NT2/D1 (cell line): Measurements from ENCODE around the gene NOL11.
"Not testable (repeated sequence)": the region's sequence is repeated elsewhere in the genome, so short reads cannot be mapped to it uniquely, and the experiment has no call there.

ENCODE experiments used
- DNase-seq: peaks from one replicate; pipeline ENCODE4 v3.0.0-alpha.2; 2011; ENCODE audit warnings: low read depth, low spot score
- H3K27me3 ChIP-seq: 2 replicates; pipeline ENCODE4 v1.6.0; 2011; ENCODE audit warnings: mild to moderate bottlenecking; ENCODE audit not compliant: insufficient read length, insufficient read depth
- H3K36me3 ChIP-seq: 2 replicates; pipeline ENCODE4 v1.6.1; 2011; ENCODE audit warnings: mild to moderate bottlenecking, low read length, mixed read lengths; ENCODE audit not compliant: insufficient read depth, insufficient read length
- H3K4me1 ChIP-seq: 2 replicates; pipeline ENCODE4 v1.5.1; 2011; ENCODE audit not compliant: insufficient read depth, insufficient read length
- H3K4me3 ChIP-seq: 2 replicates; pipeline ENCODE4 v1.5.1; 2011; ENCODE audit warnings: low read depth; ENCODE audit not compliant: insufficient read length
- H3K9ac ChIP-seq: 2 replicates; pipeline ENCODE4 v1.6.0; 2011; ENCODE audit warnings: low read depth; ENCODE audit not compliant: insufficient read length
- H3K9me3 ChIP-seq: 2 replicates; pipeline ENCODE4 v1.5.1; 2011; ENCODE audit warnings: mild to moderate bottlenecking, low read length; ENCODE audit not compliant: insufficient read depth
- SUZ12 ChIP-seq: IDR thresholded peaks from 2 replicates; pipeline ENCODE4 v1.6.1; 2011; ENCODE audit not compliant: insufficient read length, insufficient read depth; ENCODE audit errors: extremely low read depth
- YY1 ChIP-seq: IDR thresholded peaks from 2 replicates; pipeline ENCODE4 v1.6.1; 2011; ENCODE audit not compliant: insufficient read length, insufficient read depth
- ZNF274 ChIP-seq: IDR thresholded peaks from 2 replicates; pipeline ENCODE4 v1.6.1; 2011; ENCODE audit warnings: mild to moderate bottlenecking, low read depth, low read length

The NOL11 gene

DNA sequence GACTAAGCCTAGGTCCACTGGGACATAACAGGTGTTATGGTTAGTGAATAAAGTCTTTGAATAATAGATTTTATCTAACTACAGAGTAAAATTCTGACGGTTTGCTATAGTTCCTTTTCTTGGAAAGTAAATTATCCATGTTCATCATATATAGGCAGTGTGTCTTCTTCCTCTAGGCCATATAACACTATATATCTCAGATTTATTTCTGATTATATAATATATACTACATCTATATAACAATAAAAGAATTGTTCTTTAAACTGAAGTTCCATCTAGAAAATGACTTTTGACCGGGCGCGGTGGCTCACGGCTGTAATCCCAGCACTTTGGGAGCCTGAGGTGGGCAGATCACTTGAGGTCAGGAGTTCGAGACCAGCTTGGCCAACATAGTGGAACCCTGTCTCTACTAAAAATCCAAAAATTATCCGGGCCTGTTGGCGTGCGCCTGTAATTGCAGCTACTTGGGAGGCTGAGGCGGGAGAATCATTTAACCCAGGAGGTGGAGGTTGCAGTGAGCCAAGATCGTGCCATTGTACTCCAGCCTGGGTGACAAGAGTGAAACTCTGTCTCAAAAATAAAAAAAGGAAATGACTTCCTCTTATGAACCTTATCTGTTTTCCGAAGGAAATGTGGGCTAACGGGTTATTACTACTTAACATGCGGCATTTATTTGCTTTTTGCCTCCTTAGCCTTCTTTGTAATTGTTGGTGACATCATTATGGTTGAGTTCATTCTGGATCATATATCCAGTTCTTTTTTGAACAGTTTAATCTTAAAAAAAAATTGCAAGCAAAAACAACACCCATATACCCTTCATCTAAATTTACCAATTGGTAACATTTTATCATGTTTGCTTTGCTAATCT lies 29.2 kb downstream of the NOL11 start:
- Histone ChIP-seq H3K27me3 (no peaks in the 10 kb centered on the region), H3K4me1 (peaks cover 7% of the 10 kb centered on the region), H3K36me3 (peaks cover 87% of the 10 kb centered on the region), H3K4me3 (no peak overlapping the region), H3K9ac (no peak overlapping the region), H3K9me3 (no peaks in the 10 kb centered on the region)
- TF ChIP-seq YY1: no peak
- TF ChIP-seq ZNF274: no peak
- no peak for TF ChIP-seq SUZ12
- no peak for DNase-seq

DNA sequence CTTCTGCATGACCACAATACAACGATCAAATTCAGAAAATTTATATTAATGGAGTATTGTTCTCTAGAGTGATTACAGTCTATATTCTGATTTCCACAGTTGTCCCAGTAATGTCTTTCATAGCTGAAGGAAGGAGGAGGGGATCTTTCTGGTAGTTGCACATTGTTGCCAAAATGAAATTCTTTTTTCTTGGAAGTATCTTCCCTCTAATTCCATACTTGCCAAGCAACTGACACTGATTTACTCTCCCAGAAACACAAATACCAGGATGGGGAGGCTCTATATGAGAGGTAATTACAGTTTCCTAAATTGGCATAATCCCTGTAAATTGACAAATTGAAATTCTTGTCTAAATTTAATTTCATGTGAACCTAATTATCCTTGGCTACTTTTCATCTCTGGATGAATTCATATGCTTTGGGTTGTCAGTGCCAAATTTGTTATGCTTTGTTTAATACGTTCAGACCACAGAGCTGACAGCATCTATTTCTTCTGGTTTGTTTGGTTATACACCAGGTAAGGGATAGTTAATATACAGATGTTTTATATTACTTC lies 30.0 kb downstream of the NOL11 start:
- H3K27me3 ChIP-seq: no peaks in the 10 kb centered on the region
- TF ChIP-seq ZNF274: no peak
- TF ChIP-seq SUZ12: no peak
- TF ChIP-seq YY1: no peak
- peaks cover 80% of the 10 kb centered on the region for H3K36me3 ChIP-seq
- DNase-seq: no peak
- no peak overlapping the region for H3K9ac ChIP-seq
- H3K4me3 ChIP-seq: no peak overlapping the region
- peaks cover 7% of the 10 kb centered on the region for H3K4me1 ChIP-seq
- H3K9me3 ChIP-seq: no peaks in the 10 kb centered on the region

DNA sequence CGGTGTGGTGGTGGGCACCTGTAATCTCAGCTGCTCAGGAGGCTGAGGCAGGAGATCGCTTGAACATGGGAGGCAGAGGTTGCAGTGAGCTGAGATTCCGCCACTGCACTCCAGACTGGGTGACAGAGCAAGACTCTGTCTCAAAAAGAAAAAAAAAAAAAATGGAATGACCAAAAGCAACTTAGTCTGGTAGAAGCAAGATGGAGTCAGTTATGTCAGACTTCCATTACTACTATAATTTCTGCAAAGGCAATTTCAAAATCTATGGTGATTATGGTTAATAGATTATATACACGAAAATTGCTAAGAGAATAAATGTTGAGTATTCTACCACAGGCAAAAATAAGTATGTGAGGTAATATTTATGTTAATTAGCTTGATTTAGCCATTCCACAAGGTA lies 32.3 kb downstream of the NOL11 start:
- Histone ChIP-seq H3K4me1 (peaks cover 7% of the 10 kb centered on the region), H3K9me3 (no peaks in the 10 kb centered on the region), H3K27me3 (no peaks in the 10 kb centered on the region), H3K9ac (no peak overlapping the region), H3K36me3 (peaks cover 63% of the 10 kb centered on the region), H3K4me3 (no peak overlapping the region)
- no peak for DNase-seq
- no peak for TF ChIP-seq YY1
- TF ChIP-seq SUZ12: no peak
- no peak for TF ChIP-seq ZNF274

DNA sequence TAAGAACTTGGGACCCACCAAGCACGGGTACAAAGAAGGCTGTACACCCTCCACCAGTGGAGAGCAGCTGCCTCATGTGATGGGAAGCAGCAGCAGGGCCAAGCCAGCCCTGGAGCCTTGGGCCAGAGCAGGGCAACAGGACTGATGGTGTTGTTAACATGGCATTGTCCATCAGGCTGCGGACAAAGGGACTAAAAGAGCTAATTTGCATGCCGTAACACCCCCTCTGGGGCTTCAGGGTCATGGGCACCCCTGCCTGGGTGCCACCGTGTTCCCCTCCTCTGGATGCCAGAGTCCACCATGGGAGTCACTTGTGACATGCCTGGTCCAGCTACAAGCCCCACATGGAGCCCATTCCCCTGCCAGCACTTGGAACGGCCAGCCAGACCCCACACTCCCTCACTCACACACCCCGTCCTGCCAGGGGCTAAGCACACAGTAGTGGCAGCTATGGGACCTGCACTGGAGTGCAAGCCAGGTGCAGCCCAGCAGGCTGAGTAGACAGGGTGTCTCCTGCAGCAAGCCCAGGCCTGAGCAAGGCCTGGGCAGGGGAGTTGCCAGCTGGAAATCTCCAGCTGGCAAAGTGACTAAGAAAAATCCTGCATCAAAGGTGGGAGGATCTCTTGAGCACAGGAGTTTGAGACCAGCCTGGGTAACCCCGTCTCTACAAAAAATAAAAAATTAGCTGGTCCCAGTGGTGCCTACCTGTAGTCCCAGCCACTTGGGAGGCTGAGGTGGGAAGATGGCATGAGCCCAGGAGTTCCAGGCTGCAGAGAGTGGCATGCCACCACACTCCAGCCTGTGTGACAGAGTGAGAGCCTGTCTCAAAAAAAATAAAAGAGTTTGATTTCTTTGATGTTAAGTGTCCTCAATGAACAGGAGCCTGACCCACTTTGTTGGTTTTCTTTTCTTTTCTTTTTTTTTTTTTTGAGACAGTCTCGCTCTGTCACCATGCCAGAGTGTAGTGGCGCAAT lies 33.7 kb downstream of the NOL11 start:
- Histone ChIP-seq H3K4me3 (no peak overlapping the region), H3K4me1 (peaks cover 9% of the 10 kb centered on the region), H3K36me3 (peaks cover 56% of the 10 kb centered on the region), H3K27me3 (no peaks in the 10 kb centered on the region), H3K9me3 (peaks cover 3% of the 10 kb centered on the region; the same call in 1 of the 2 replicates), H3K9ac (peak overlapping the region; percentile 58)
- no peak for TF ChIP-seq ZNF274
- no peak for DNase-seq

DNA sequence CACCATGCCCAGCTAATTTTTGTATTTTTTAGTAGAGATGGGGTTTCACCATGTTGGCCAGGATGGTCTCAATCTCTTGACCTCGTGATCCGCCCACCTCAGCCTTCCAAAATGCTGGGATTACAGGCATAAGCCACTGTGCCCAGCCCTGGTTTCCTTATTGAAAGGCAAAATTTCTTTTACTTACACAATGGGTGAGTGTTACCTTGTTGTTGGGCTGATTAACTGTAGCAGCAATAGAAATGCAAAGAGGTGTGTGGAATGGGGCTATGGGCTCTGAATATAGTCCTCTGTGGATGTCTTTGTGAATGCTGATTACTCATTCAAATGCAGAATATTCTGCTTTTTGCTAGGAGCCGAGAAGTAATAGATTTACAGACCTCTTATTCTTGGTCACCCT lies 34.4 kb downstream of the NOL11 start:
- H3K4me1 ChIP-seq, H3K4me3 ChIP-seq, H3K9ac ChIP-seq, H3K9me3 ChIP-seq, H3K27me3 ChIP-seq: not testable (repeated sequence)
- H3K36me3 ChIP-seq: peaks cover 52% of the 10 kb centered on the region
- peak; percentile 77 for DNase-seq

DNA sequence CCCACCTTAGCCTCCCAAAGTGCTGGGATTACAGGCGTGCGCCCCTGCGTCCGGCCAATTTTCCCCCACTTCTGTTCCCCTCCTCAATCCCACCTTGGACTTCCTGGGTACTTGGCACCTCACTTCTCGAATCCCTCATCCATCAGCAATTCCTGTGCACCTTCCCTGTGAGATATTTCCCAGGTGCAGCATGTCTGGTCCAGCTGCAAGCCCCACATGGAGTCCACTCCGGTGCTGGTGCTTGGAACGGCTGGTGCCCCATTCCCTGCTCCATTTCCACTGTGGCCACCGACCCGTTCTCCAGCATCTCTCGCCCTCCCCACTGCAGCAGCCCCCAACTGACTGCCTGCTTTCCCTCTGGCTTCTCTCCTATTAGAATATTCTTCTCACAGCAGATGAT lies 35.3 kb downstream of the NOL11 start:
- Histone ChIP-seq H3K4me1 (peaks cover 9% of the 10 kb centered on the region), H3K36me3 (peaks cover 43% of the 10 kb centered on the region), H3K9ac (no peak overlapping the region), H3K9me3 (peaks cover 3% of the 10 kb centered on the region; the same call in 1 of the 2 replicates), H3K27me3 (no peaks in the 10 kb centered on the region), H3K4me3 (no peak overlapping the region)
- TF ChIP-seq YY1: no peak
- no peak for TF ChIP-seq ZNF274
- no peak for TF ChIP-seq SUZ12
- no peak for DNase-seq

DNA sequence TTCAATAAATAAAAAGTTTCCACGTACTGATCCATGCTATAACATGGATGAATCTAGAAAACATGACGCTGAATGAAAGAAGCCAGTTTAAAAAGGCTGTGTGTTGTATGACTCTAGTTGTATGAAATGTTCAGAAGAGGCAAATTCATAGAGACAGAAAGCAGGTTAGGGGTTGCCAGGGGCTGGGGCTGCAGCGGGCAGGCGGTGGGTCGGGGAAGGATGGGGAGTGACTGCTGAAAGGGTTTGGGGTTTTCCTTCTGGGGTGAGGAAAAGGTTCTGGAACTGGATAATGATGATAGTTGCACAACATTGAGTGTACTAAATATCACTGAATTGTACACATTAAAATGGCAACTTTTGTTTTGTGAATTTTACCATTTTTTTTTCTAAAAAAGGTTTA lies 36.3 kb downstream of the NOL11 start:
- no peak overlapping the region for H3K9ac ChIP-seq
- DNase-seq: no peak
- no peak for TF ChIP-seq SUZ12
- no peak for TF ChIP-seq ZNF274
- TF ChIP-seq YY1: no peak
- H3K9me3 ChIP-seq: peaks cover 3% of the 10 kb centered on the region; the same call in 1 of the 2 replicates
- H3K27me3 ChIP-seq: no peaks in the 10 kb centered on the region
- H3K4me3 ChIP-seq: no peak overlapping the region
- H3K36me3 ChIP-seq: peaks cover 38% of the 10 kb centered on the region
- peaks cover 9% of the 10 kb centered on the region for H3K4me1 ChIP-seq

DNA sequence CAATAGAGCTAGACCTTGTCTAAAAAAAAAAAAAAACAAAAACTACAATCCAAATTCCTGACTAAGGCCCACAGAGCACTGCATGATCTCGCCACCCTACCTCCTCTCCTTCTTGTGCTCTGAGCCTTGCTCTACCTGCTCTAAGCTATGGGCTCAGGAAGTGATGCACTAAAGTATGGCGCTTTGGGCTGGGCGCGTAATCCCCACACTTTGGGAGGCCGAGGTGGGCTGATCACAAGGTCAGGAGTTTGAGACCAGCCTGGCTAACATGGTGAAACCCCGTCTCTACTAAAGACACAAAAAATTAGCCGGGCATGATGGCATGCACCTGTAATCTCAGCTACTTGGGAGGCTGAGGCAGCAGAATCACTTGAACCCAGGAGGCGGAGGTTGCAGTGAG lies 37.0 kb downstream of the NOL11 start:
- H3K4me1 ChIP-seq, H3K27me3 ChIP-seq, H3K4me3 ChIP-seq, DNase-seq, H3K9ac ChIP-seq, H3K9me3 ChIP-seq: not testable (repeated sequence)
- peaks cover 35% of the 10 kb centered on the region for H3K36me3 ChIP-seq

DNA sequence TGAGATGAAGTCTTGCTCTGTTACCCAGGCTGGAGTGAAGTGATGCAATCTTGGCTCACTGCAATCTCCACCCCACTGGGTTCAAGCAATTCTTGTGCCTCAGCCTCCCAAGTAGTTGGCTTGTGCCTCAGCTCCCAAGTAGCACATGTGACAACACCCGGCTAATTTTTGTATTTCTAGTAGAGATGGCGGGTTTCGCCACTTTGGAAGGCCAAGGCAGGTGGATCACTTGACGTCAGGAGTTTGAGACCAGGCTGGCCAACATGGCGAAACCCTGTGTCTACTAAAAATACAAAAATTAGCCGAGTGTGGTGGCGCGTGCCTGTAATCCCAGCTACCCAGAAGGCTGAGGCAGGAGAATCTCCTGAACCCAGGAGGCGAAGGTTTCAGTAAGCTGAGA lies 39.0 kb downstream of the NOL11 start:
- H3K36me3 ChIP-seq: peaks cover 19% of the 10 kb centered on the region
- not testable (repeated sequence) for H3K4me1 ChIP-seq, DNase-seq, H3K9ac ChIP-seq, H3K9me3 ChIP-seq, H3K27me3 ChIP-seq, H3K4me3 ChIP-seq
